T47D (cell line): ENCODE data around the gene TAF4.

Experiments used
- DNase-seq, 2 experiments: peaks; one replicate each; pipeline versions ENCODE4 v3.0.0 to v3.0.0-alpha.2; 2011 to 2012; ENCODE audit warnings: low read depth in 1 of 2, low spot score in 1 of 2
- JUND ChIP-seq: IDR thresholded peaks from 2 replicates; pipeline ENCODE4 v1.6.1; 2012; ENCODE audit warnings: low read depth
- in situ Hi-C: cut with HindIII; loops from 2 replicates; pipeline ENCODE4 v1.10.0; 2016; ENCODE audit warnings: low sequenced_read_pairs, low pct_unique_long_range_greater_than_20kb

TAF4 gene

DNA sequence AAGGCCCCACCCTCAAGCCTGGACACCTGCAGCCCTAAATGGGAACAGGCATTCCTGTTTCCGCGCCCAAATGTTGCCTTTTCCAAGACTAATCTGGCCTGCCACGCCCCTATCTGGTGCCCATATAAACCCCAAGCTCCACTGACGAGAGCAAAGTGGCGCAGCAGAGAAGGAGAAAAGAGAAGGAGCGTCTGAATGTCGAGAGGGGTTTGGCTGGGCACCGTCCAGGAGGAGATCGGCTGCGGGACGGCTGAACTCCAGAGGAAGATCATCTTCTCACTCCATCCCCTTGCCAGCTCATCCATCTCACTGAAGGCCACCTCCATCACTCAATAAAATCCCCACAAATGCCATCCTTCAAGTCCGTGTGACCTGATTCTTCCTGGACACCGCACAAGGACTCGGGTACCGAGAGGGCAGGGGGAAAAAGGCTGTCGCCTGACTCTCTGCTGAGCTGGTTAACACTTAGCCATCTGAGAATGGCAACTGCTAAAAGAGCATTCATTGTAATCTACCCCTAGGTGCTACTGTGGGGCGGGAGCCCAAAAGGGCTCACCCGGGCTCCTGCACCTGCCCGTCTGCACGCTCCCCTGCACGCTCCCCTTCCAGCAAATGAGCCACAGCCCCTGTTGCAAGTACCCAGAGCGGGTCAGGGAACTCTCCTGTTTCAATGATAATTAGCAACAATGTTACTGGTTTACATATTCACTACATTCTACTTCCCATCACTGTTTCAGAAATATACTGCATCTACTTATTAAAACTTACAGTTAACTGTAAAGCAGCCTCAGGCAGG is 23.5 kb downstream of the TAF4 start:
- in situ Hi-C loops = no loop called here
- TF ChIP-seq JUND = no peak
- no peak for DNase-seq

DNA sequence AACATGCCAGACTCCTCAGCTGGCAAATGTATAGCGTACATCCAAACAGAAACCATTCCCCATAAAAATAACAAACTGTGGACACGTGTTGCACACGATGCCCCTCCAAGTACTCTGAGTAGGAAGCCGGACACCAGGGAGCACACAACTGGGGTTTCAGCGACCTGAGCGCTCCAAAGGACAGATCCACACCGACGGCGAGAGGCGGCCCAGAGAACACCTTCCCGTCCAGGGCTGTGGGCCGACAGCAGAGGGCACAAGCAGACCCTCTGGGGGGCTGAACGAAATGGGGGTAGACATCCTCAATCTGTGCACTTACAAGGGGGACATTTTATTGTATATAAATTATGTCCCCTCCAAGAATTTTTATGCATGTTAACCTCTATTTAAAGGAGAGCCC is 24.7 kb downstream of the TAF4 start:
- DNase-seq = no peak
- no peak for TF ChIP-seq JUND
- in situ Hi-C loops = no loop called here

DNA sequence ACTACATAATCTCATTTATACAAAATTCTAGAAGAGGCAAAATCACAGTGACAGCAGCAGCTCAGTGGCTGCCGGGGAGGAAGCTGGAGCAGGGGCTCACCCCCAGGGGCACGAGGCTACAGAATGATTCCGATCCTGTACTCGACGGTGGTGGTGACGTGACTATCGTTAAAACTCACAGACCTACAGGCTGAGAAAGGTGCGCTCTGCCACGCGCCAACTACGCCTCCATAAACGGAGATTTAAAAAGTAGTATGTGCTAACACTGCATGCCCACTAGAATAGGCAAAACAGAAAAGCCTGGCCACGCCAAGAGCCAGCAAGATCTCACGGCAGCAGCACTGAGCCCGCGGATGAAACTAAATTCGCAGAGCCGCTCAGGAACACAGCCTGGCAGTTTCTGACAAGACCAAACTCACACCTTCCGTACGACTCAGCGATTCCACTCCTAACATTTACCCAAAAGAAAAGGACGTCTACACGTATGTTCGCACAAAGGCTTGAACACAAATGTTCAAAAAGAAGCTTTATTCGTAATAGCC is 25.2 kb downstream of the TAF4 start:
- no peak for DNase-seq
- no peak for TF ChIP-seq JUND
- in situ Hi-C loops = no loop called here

DNA sequence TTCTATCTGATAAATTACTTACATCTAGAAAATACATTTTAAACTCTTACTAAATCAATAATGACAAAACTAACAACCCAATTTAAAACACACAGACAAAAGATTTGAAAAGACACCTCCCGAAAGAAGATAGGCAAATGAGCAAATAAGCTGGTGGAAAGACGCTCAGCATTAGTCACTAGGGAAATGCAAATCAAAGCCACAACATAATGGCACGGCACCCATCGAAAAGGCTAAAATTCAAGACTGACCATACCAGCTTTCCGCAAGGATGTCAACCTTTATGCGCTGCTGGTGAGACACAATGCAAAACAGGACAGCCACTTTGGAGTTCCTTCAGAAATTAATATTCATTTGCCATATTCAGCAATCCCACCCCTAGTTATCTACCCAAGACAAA is 25.9 kb downstream of the TAF4 start:
- TF ChIP-seq JUND = no peak
- in situ Hi-C loops = no loop called here
- no peak for DNase-seq

DNA sequence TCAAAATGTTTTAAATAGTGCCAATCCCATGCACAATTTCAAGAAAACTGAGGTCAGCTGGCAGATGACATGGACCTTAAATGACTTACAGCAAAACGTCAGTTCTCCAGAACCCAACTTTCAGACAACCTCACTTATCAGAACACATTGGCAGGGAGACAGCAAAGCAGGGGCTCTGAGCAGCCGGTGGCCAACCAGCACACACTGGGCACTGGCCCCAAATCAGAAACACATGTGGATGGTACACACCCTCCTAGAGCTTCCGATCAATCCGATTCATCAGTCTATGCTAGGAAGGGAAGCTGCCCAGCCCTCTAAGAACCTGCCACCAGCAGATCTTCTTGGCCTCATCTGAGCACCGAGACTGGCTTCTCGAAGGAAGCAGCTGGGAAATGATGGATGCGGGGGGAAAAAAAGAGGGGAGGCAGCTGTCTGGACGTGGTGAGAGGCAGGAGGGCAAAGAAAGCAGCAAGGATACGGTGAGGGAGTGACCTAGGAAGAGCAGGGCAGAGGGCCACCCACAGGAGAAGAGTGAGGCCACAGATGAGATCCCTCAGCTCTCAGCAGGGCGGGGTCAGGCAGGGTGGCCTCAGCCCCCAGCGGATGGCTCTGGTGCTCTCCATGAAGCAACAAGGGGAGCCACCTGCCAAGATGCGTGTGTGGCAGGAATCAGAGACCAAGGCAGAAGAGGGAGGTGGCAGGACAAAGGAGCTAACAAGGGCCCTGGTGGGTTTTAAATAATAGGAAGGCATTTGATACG is 32.9 kb downstream of the TAF4 start:
- no peak for TF ChIP-seq JUND
- in situ Hi-C loops = no loop called here
- DNase-seq = no peak

DNA sequence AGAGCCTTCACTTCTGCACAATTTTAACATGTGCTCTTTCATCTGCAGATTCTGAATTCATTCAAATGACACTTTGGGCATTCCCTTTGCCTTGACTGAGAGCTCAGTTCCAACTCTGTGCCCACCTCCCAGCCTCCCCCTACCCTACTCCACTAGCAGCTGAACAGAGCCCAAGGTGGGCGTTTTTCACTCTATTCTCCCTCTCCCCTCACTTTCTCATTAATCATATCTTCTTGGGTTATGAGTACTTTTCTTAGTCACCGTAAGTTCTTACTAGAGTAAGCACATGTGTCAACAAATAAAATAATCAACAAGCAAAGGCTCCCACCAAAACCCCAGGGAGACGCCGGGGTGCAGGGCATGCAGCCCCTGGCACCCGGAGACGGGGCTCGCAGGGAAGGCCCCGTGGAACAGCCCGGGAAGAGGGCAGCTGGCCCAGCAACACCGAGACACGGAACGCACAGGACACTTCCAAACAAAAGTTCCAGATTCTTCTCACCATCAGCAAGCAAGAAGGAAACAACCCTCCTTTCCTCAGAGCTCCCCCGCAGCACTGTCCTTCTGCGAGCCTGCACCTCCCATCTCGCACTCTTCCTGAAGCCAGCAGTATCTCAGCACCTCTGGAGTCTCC is 34.1 kb downstream of the TAF4 start:
- no peak for TF ChIP-seq JUND
- in situ Hi-C loops = no loop called here
- DNase-seq = no peak

DNA sequence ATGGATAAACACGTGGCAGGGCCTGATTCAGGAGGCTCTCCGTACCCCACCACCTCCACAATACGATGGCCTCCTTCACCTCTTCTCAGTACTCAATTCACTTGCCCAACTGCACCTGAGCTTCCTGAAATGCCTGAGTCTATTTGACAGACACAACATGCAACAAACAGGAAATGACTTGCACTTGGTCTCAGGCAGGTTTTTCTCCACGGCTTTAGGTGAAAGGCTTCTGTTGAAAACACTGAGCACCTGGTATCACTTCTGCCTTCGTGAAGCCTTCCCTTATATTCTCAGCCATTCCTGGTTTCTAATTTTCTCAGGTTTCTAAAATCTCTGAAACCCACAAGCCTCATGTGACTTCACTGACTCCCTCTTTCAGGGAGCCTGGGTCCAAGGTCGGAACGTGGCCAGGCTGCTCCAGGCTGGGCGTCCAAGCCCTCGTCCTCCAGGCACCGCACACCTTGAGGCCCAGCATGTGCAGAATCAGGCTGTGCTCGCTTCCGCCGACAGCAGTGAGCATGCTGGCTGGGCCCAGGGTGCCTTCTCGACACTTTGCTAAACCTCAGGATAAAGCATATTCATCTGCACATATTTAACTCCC is 34.7 kb downstream of the TAF4 start:
- in situ Hi-C loops = no loop called here
- peak; percentile 41 to 68 for DNase-seq
- TF ChIP-seq JUND = no peak

DNA sequence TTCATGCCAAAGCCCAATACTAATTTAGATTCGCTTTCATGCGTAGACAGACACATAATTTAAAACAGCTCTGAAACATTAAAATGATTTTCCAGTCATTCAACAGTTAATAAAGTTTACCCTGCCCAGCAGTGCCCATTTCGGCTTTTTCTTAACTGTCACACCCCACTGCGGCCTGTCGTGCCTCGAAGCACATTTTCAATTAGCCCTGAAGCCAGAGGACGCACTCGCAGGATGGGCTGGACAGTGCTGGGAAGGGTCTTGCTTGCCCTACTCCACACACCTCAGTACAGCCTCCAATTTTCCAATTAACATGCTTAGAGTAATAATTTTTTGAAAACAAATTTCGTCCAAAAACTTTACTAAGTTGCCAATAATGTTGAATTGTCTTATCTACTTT is 35.3 kb downstream of the TAF4 start:
- no peak for TF ChIP-seq JUND
- no peak for DNase-seq
- in situ Hi-C loops = no loop called here

DNA sequence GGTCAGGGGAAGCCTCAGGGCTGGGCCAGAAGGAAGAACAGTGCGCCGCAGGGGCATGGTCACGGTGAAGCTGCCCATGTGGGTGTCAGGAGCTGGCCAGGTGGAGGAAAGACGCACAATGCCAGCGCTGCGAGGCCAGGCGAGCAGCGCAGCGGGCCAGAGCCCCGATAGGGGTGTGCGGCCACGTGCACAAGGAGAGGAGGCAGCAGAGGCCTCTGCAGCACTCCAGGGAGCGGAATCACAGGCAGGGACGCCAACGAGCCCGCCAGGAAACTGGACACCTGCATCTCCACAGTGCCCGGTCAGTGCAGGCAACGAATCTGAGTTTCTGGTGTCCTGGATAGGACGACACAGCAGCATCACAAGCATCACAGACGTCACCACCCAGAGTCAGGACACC is 35.7 kb downstream of the TAF4 start:
- in situ Hi-C loops = no loop called here
- no peak for TF ChIP-seq JUND
- no peak for DNase-seq

DNA sequence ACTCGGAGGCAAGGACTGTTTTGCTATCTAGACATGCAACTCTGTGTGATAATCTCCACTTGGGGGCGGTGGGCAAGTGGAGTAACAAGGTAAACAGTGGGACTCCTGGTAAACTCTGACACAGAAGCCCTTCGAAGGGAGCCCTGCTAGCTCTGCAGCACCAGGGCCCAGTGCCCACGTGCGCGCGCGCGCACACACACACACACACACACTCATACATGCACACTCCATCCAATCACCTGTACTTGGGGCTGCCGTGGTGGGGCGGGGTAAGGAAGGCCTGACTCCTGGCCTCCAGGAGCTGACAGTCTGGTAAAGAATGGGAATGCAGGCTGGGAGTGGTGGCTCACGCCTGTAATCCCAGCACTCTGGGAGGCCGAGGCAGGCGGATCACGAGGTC is 36.4 kb downstream of the TAF4 start:
- TF ChIP-seq JUND = no peak
- in situ Hi-C loops = no loop called here
- DNase-seq = no peak

DNA sequence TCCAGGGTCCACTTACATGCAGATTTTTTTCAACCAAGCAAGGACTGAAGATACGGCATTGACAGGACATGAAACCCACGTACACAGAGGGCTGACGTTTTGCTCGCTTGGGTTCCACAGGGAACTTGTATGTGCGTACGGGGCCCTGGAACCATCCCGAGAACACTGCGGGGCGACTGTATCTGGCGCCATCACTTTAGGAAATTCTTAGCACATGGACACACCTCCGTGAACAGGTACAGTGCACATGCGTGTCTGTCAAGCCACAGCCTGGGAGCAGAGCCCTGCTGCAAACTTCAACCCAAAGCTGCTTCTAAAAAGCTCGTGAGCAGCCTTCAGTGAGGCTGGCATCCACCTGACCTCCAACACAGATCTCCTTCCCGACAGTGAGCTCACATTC is 37.3 kb downstream of the TAF4 start:
- no peak for DNase-seq
- no peak for TF ChIP-seq JUND
- in situ Hi-C loops = no loop called here

DNA sequence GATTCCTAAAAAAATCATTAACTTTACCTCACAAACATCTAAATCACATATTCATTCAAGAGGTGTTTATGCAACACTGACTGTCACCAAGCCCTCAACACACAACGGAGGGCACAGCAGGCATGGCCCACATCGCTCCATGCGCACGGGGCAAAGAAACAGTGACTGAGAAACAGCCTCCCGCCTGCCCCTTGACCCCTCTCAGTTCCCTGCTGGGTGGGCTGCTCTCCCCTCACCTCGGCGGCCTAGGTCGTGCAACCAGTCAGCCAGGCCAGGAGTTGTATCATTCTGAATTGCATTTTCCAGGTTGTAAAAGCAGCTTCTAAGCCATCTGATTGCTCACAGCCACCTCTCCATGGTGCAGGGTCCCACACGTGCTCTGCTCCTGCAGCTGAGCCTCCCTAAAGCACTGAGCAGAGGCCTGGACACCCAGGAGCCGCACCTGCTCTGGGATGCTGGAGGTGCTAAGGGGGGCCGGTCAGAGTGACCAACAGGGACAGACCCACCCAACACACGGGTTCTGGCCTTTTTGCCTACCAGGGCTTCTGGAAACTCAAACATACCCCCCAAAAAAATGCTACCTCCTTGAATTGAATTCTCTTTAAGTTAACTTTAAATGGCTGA is 37.9 kb downstream of the TAF4 start:
- TF ChIP-seq JUND = no peak
- no peak for DNase-seq
- in situ Hi-C loops = no loop called here
